IMR-90 (cell line): ENCODE results near the gene CELSR1. TPM values are rescaled to one million over a fixed set of nuclear protein-coding genes. Genes with fewer than 3 reads are reported as not detected.

Experiments used
- ATAC-seq: fragments of 200-7000 bp; cut with Tn5 transposase; 2 replicates; pipeline ENCODE4 v1.9.1; 2020; ENCODE audit warnings: low read depth, mild to moderate bottlenecking, moderate library complexity
- BruUV-seq: library from RNA; stranded (reverse); fragments of 400-500 nt; replicated peaks from 2 replicates; lab custom pipeline; 2021; lab: Mats Ljungman, UMichigan
- CTCF ChIA-PET: fragments of 300-600 bp; formaldehyde crosslinking; extraction: SDS; loops from one replicate; lab custom pipeline; 2021; ENCODE audit warnings: antibody characterized with exemption; lab: Yijun Ruan, JAX
- POLR2A ChIA-PET: fragments of 300-600 bp; sonication (Branson Sonifier 250); formaldehyde crosslinking; loops from one replicate; lab custom pipeline; 2022; ENCODE audit warnings: antibody characterized with exemption; ENCODE audit not compliant: unreplicated experiment; lab: Charles Lee
- DNase-seq: peaks from one replicate; pipeline ENCODE4 v3.0.0; 2013
- H2AFZ ChIP-seq: replicated peaks from 2 replicates; pipeline ENCODE3; 2013; ENCODE audit warnings: low read length, mild to moderate bottlenecking; ENCODE audit not compliant: poor library complexity
- H2AK5ac ChIP-seq: 2 replicates; pipeline ENCODE4 v1.6.1; 2013; ENCODE audit warnings: low read depth, low read length, inconsistent platforms
- H2AK9ac ChIP-seq: replicated peaks from 2 replicates; pipeline ENCODE3; 2013; ENCODE audit warnings: mild to moderate bottlenecking, low read depth, low read length, moderate library complexity; ENCODE audit not compliant: poor library complexity
- H2BK120ac ChIP-seq: 2 replicates; pipeline ENCODE4 v1.6.1; 2013; ENCODE audit warnings: low read depth, low read length, inconsistent platforms
- H2BK15ac ChIP-seq: 3 replicates; pipeline ENCODE4 v1.6.1; 2013; ENCODE audit warnings: low read depth, low read length, inconsistent platforms
- H2BK20ac ChIP-seq: 2 replicates; pipeline ENCODE4 v1.6.1; 2013; ENCODE audit warnings: low read depth, mild to moderate bottlenecking, inconsistent platforms, low read length, moderate library complexity
- H2BK5ac ChIP-seq: 2 replicates; pipeline ENCODE4 v1.6.1; 2013; ENCODE audit warnings: mild to moderate bottlenecking, low read depth, low read length, inconsistent platforms; ENCODE audit not compliant: poor library complexity, severe bottlenecking
- H3K14ac ChIP-seq: replicated peaks from 2 replicates; pipeline ENCODE4 v1.6.1; 2013; ENCODE audit warnings: low read depth, low read length, inconsistent platforms
- H3K18ac ChIP-seq: 2 replicates; pipeline ENCODE4 v1.6.1; 2013; ENCODE audit warnings: low read depth, low read length, control low read depth
- H3K23ac ChIP-seq: 2 replicates; pipeline ENCODE4 v1.6.1; 2013; ENCODE audit warnings: low read depth, low read length, inconsistent platforms
- H3K27ac ChIP-seq: 2 replicates; pipeline ENCODE4 v1.5.1; 2013; ENCODE audit warnings: mild to moderate bottlenecking, control low read depth, low read length; ENCODE audit not compliant: insufficient read depth
- H3K27me3 ChIP-seq: 2 replicates; pipeline ENCODE4 v1.6.1; 2013; ENCODE audit warnings: low read length; ENCODE audit not compliant: control insufficient read depth, insufficient read depth
- H3K36me3 ChIP-seq: 2 replicates; pipeline ENCODE4 v1.6.1; 2013; ENCODE audit warnings: low read length, mixed read lengths; ENCODE audit not compliant: control insufficient read depth, insufficient read depth
- H3K4ac ChIP-seq: 2 replicates; pipeline ENCODE4 v1.6.1; 2013; ENCODE audit warnings: low read depth, low read length, inconsistent platforms
- H3K4me1 ChIP-seq: 2 replicates; pipeline ENCODE4 v1.6.1; 2013; ENCODE audit warnings: low read length, mixed read lengths; ENCODE audit not compliant: control insufficient read depth, insufficient read depth
- H3K4me2 ChIP-seq: 2 replicates; pipeline ENCODE4 v1.6.1; 2013; ENCODE audit warnings: low read depth, mild to moderate bottlenecking, control low read depth, low read length, moderate library complexity
- H3K4me3 ChIP-seq: 2 replicates; pipeline ENCODE4 v1.5.1; 2013; ENCODE audit warnings: low read depth, mild to moderate bottlenecking, control low read depth, low read length, moderate library complexity; ENCODE audit not compliant: insufficient read depth
- H3K56ac ChIP-seq: 2 replicates; pipeline ENCODE4 v1.6.1; 2013; ENCODE audit warnings: low read length, inconsistent platforms; ENCODE audit not compliant: insufficient read depth; ENCODE audit errors: extremely low read depth
- H3K79me1 ChIP-seq, 2 experiments: 2 replicates each; pipeline ENCODE4 v1.6.1; 2013; ENCODE audit warnings: low read length in 2 of 2, inconsistent platforms in 1 of 2, low read depth in 1 of 2
- H3K9ac ChIP-seq: 2 replicates; pipeline ENCODE4 v1.6.1; 2013; ENCODE audit warnings: low read depth, low read length, control low read depth
- H3K9me1 ChIP-seq: 2 replicates; pipeline ENCODE4 v1.6.1; 2013; ENCODE audit warnings: low read length, inconsistent platforms; ENCODE audit not compliant: insufficient read depth
- H3K9me3 ChIP-seq: 2 replicates; pipeline ENCODE4 v1.6.1; 2013; ENCODE audit warnings: low read length; ENCODE audit not compliant: control insufficient read depth, insufficient read depth
- H4K20me1 ChIP-seq: 2 replicates; pipeline ENCODE4 v1.6.1; 2013; ENCODE audit warnings: low read length, inconsistent platforms; ENCODE audit not compliant: insufficient read depth
- H4K5ac ChIP-seq: 2 replicates; pipeline ENCODE4 v1.6.1; 2013; ENCODE audit warnings: mild to moderate bottlenecking, low read depth, low read length, control low read depth
- H4K8ac ChIP-seq, 2 experiments: 2 replicates each; pipeline ENCODE4 v1.6.1; 2013; ENCODE audit warnings: low read depth in 2 of 2, low read length in 2 of 2, control low read depth in 1 of 2, inconsistent platforms in 1 of 2
- H4K91ac ChIP-seq: 2 replicates; pipeline ENCODE4 v1.6.1; 2013; ENCODE audit warnings: low read depth, low read length, inconsistent platforms; ENCODE audit not compliant: insufficient read depth
- BHLHE40 ChIP-seq: fragments of 150-350 bp; IDR thresholded peaks from 2 replicates; pipeline ENCODE4 v1.6.1; 2016; ENCODE audit warnings: mild to moderate bottlenecking, low read depth, low read length
- CEBPB ChIP-seq: IDR thresholded peaks from 2 replicates; pipeline ENCODE4 v1.6.1; 2012; ENCODE audit warnings: low read depth, low read length, improper control_type of control experiment
- CHD1 ChIP-seq: IDR thresholded peaks from 2 replicates; pipeline ENCODE4 v1.6.1; 2012; ENCODE audit warnings: low read depth, low read length, improper control_type of control experiment
- CTCF ChIP-seq: conservative IDR thresholded peaks from 2 replicates; pipeline ENCODE4 v1.5.1; 2012; ENCODE audit warnings: mild to moderate bottlenecking, low read depth, low read length, improper control_type of control experiment
- FOS ChIP-seq: fragments of 150-350 bp; IDR thresholded peaks from 2 replicates; pipeline ENCODE4 v1.6.1; 2016; ENCODE audit warnings: low read depth, low read length
- MAFK ChIP-seq: IDR thresholded peaks from 2 replicates; pipeline ENCODE4 v1.6.1; 2012; ENCODE audit warnings: low read depth, low read length, improper control_type of control experiment
- MAZ ChIP-seq: IDR thresholded peaks from 2 replicates; pipeline ENCODE4 v1.6.1; 2012; ENCODE audit warnings: low read depth, mild to moderate bottlenecking, low read length, improper control_type of control experiment, moderate library complexity, borderline replicate concordance
- MXI1 ChIP-seq: IDR thresholded peaks from 2 replicates; pipeline ENCODE4 v1.6.1; 2012; ENCODE audit warnings: low read depth, mild to moderate bottlenecking, low read length, moderate library complexity, borderline replicate concordance
- NFE2L2 ChIP-seq: fragments of 150-350 bp; IDR thresholded peaks from 2 replicates; pipeline ENCODE4 v1.6.1; 2016; ENCODE audit warnings: low read depth, mild to moderate bottlenecking, low read length
- POLR2A ChIP-seq: IDR thresholded peaks from 2 replicates; pipeline ENCODE4 v1.6.1; 2012; ENCODE audit warnings: mild to moderate bottlenecking, low read depth, low read length
- RAD21 ChIP-seq: IDR thresholded peaks from 2 replicates; pipeline ENCODE4 v1.6.1; 2012; ENCODE audit warnings: low read length, improper control_type of control experiment
- RCOR1 ChIP-seq: IDR thresholded peaks from 2 replicates; pipeline ENCODE4 v1.6.1; 2012; ENCODE audit warnings: mild to moderate bottlenecking, low read length, improper control_type of control experiment; ENCODE audit not compliant: insufficient replicate concordance
- RFX5 ChIP-seq: IDR thresholded peaks from 2 replicates; pipeline ENCODE4 v1.8.0; 2012; ENCODE audit warnings: low read depth, mild to moderate bottlenecking, low read length, moderate library complexity
- SMC3 ChIP-seq: fragments of 150-350 bp; IDR thresholded peaks from 2 replicates; pipeline ENCODE4 v1.6.1; 2016; ENCODE audit warnings: low read depth, mild to moderate bottlenecking, antibody characterized with exemption, low read length, moderate library complexity
- WGBS, 2 experiments: methylation state at CpG; one replicate each; pipeline versions ENCODE4 v1.1.5 to v1.1.7; 2013; ENCODE audit warnings: missing lambda C conversion rate in 2 of 2; ENCODE audit not compliant: insufficient read length in 1 of 2; ENCODE audit errors: extremely low coverage in 2 of 2; 5-methylcytosine and 5-hydroxymethylcytosine counted together
- dilution Hi-C: fragments of 300-500 bp; cut with HindIII; formaldehyde crosslinking; loops from one replicate; pipeline ENCODE4 v1.14.3; 2018; ENCODE audit warnings: low sequenced_read_pairs; ENCODE audit not compliant: unreplicated experiment
- in situ Hi-C: fragments of 300-500 bp; cut with MboI; formaldehyde crosslinking; loops from 3 replicates; pipeline ENCODE4 v1.14.3; 2019; ENCODE audit warnings: low sequenced_read_pairs, inconsistent platforms, mixed read lengths
- intact Hi-C: fragments of 100-400 bp; cut with micrococcal nuclease; formaldehyde crosslinking; loops from 2 replicates; pipeline ENCODE4 v1.10.0; 2022
- polyA plus RNA-seq, 3 experiments: library from polyadenylated mRNA; depleted of rRNA; stranded (reverse); fragments of >200 nt; gene quantifications; 2 replicates each; pipeline ENCODE4 v1.2.3, GENCODE V29; 2012; ENCODE audit warnings: low replicate concordance in 1 of 3
- total RNA-seq: library from RNA; depleted of rRNA; stranded (reverse); fragments of >200 nt; gene quantifications from 2 replicates; pipeline ENCODE4 v1.2.3, GENCODE V29; 2012
- TF ChIP-seq, protein P1 (sequence below): fragments of 150-350 bp; IDR thresholded peaks from 2 replicates; pipeline ENCODE4 v1.6.1; 2017; ENCODE audit warnings: mild to moderate bottlenecking, antibody characterized with exemption, low read length, low read depth
- TF ChIP-seq, protein P2 (sequence below): fragments of 150-350 bp; IDR thresholded peaks from 2 replicates; pipeline ENCODE4 v1.6.1; 2016; ENCODE audit warnings: low read depth, mild to moderate bottlenecking, low read length, moderate library complexity, borderline replicate concordance

CELSR1 gene
- total and polyA plus RNA-seq, 2 of the 4 experiments (the other 2 are of a cell fraction) = 0.36 to 0.82 TPM

DNA sequence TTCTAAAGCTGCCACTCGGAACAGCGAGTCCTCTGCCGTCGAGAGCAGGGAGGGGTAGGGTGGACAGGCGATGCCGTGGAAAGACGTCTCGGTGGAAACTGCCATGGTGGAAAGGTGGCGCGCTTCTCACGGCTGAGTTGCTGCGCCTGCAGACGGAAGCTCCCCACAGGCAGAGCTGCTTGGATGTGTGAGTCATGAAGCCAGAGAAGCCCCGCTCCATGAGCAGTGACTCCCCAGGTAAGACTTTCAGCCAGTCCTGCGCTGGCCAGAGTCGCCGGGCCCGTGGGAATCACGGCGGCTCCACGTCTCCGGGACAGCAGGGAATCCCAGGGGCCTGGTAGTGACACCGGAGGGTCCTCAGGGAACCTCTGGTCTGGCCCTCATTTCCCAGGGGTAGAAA, 205.9 kb downstream of the CELSR1 start:
- in situ Hi-C loops = no loop called here
- POLR2A ChIA-PET = no interaction called here
- BruUV-seq = no TSS peak

More for the DNA sequence above, 205.9 kb downstream of the CELSR1 start:
- no peak overlapping the region for H3K18ac ChIP-seq
- peaks cover 16% of the 10 kb centered on the region for H3K36me3 ChIP-seq
- no peak overlapping the region for H4K5ac ChIP-seq
- H3K4ac ChIP-seq = no peak overlapping the region
- no peak overlapping the region for H2AFZ ChIP-seq
- H2BK120ac ChIP-seq = no peak overlapping the region
- no peaks in the 10 kb centered on the region for H3K27me3 ChIP-seq
- no peak overlapping the region for H2BK5ac ChIP-seq
- H4K20me1 ChIP-seq = peaks cover 3% of the 10 kb centered on the region; the same call in 1 of the 2 replicates
- dilution Hi-C loops (no loop called here), intact Hi-C loops (no loop called here)
- no peak overlapping the region for H2BK15ac ChIP-seq
- no peak overlapping the region for H3K56ac ChIP-seq
- 0 out of 2 replicates have a peak, but pooled peaks cover under 1% of the 10 kb centered on the region for H3K9me1 ChIP-seq
- H3K4me3 ChIP-seq = no peak overlapping the region
- H2AK5ac ChIP-seq = no peak overlapping the region
- no peak overlapping the region for H2AK9ac ChIP-seq
- H3K9ac ChIP-seq = no peak overlapping the region
- peaks cover 2 to 10% of the 10 kb centered on the region in 2 experiments for H3K79me1 ChIP-seq
- no peak for ATAC-seq
- no peak overlapping the region for H2BK20ac ChIP-seq
- H3K23ac ChIP-seq = no peak overlapping the region
- no peaks in the 10 kb centered on the region for H3K9me3 ChIP-seq
- no peak for DNase-seq
- CTCF ChIA-PET = no interaction called here
- no peaks in the 10 kb centered on the region for H3K4me1 ChIP-seq
- 97% methylated on average over 13 of the region's 23 CpGs; no CpG with 5 or more reads in 1 of the 2 experiments for WGBS, 2 experiments
- H4K8ac ChIP-seq = no peak overlapping the region
- no peak overlapping the region for H3K27ac ChIP-seq
- no peak overlapping the region for H4K91ac ChIP-seq
- no peak overlapping the region for H3K4me2 ChIP-seq
- no peak overlapping the region for H3K14ac ChIP-seq
- TF ChIP-seq SMC3 (no peak), MXI1 (no peak), RFX5 (no peak), NFE2L2 (no peak), CEBPB (no peak), MAZ (no peak), RCOR1 (no peak), POLR2A (no peak), CTCF (no peak), CHD1 (no peak), RAD21 (no peak), FOS (no peak), MAFK (no peak), BHLHE40 (no peak)
- TF ChIP-seq, protein P1, sequence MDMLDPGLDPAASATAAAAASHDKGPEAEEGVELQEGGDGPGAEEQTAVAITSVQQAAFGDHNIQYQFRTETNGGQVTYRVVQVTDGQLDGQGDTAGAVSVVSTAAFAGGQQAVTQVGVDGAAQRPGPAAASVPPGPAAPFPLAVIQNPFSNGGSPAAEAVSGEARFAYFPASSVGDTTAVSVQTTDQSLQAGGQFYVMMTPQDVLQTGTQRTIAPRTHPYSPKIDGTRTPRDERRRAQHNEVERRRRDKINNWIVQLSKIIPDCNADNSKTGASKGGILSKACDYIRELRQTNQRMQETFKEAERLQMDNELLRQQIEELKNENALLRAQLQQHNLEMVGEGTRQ = no peak
- TF ChIP-seq, protein P2, sequence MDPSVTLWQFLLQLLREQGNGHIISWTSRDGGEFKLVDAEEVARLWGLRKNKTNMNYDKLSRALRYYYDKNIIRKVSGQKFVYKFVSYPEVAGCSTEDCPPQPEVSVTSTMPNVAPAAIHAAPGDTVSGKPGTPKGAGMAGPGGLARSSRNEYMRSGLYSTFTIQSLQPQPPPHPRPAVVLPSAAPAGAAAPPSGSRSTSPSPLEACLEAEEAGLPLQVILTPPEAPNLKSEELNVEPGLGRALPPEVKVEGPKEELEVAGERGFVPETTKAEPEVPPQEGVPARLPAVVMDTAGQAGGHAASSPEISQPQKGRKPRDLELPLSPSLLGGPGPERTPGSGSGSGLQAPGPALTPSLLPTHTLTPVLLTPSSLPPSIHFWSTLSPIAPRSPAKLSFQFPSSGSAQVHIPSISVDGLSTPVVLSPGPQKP = no peak
